Measurements from ENCODE around the gene GRIK1. TPM values are rescaled to one million over a fixed set of nuclear protein-coding genes. Genes with fewer than 3 reads are reported as not detected.

Gene GRIK1
- total RNA-seq, 1 donor: not detected

GRCh38 chr21:29633756-29634155 lies 306.0 kb downstream of the GRIK1 start:
- Histone ChIP-seq H3K4me1 (ENCODE audit: insufficient read depth, low read length) (no peaks in the 10 kb centered on the region), H3K27ac (ENCODE audit: low read depth, low read length) (no peak overlapping the region), H3K36me3 (ENCODE audit: insufficient read depth, low read length) (no peaks in the 10 kb centered on the region), H4K20me1 (ENCODE audit: insufficient read depth, low read length) (no peaks in the 10 kb centered on the region), H3K4me2 (ENCODE audit: insufficient read depth, low read length) (no peak overlapping the region), H3K27me3 (ENCODE audit: insufficient read depth, low read length) (no peaks in the 10 kb centered on the region), H3K79me2 (ENCODE audit: insufficient read depth, low read length) (no peaks in the 10 kb centered on the region), H3K4me3 (ENCODE audit: insufficient read depth, low read length) (no peak overlapping the region), H2AFZ (ENCODE audit: low read length) (no peak overlapping the region), H3K9me3 (ENCODE audit: low read depth, low read length) (no peaks in the 10 kb centered on the region)
- no peak for TF ChIP-seq CTCF (IDR thresholded peaks at IDR 0.05; ENCODE audit: extremely low read depth, low read depth, low read length)
- no peak for DNase-seq (ENCODE audit: insufficient read length, low spot score, missing footprints)

GRCh38 chr21:29630441-29630840 lies 309.4 kb downstream of the GRIK1 start:
- H3K27ac ChIP-seq (ENCODE audit: low read depth, low read length): no peak overlapping the region
- H3K9me3 ChIP-seq (ENCODE audit: low read depth, low read length): no peaks in the 10 kb centered on the region
- no peaks in the 10 kb centered on the region for H3K36me3 ChIP-seq (ENCODE audit: insufficient read depth, low read length)
- no peak for DNase-seq (ENCODE audit: insufficient read length, low spot score, missing footprints)
- TF ChIP-seq CTCF (IDR thresholded peaks at IDR 0.05; ENCODE audit: extremely low read depth, low read depth, low read length): no peak
- no peaks in the 10 kb centered on the region for H4K20me1 ChIP-seq (ENCODE audit: insufficient read depth, low read length)
- H3K4me3 ChIP-seq (ENCODE audit: insufficient read depth, low read length): no peak overlapping the region
- H2AFZ ChIP-seq (ENCODE audit: low read length): no peak overlapping the region
- H3K4me2 ChIP-seq (ENCODE audit: insufficient read depth, low read length): no peak overlapping the region
- H3K79me2 ChIP-seq (ENCODE audit: insufficient read depth, low read length): no peaks in the 10 kb centered on the region
- no peaks in the 10 kb centered on the region for H3K4me1 ChIP-seq (ENCODE audit: insufficient read depth, low read length)
- H3K27me3 ChIP-seq (ENCODE audit: insufficient read depth, low read length): no peaks in the 10 kb centered on the region

GRCh38 chr21:29627905-29628304 lies 311.9 kb downstream of the GRIK1 start:
- H3K27me3 ChIP-seq (ENCODE audit: insufficient read depth, low read length): no peaks in the 10 kb centered on the region
- no peak overlapping the region for H2AFZ ChIP-seq (ENCODE audit: low read length)
- H3K36me3 ChIP-seq (ENCODE audit: insufficient read depth, low read length): no peaks in the 10 kb centered on the region
- H4K20me1 ChIP-seq (ENCODE audit: insufficient read depth, low read length): no peaks in the 10 kb centered on the region
- no peaks in the 10 kb centered on the region for H3K4me1 ChIP-seq (ENCODE audit: insufficient read depth, low read length)
- DNase-seq (ENCODE audit: insufficient read length, low spot score, missing footprints): no peak
- H3K9me3 ChIP-seq (ENCODE audit: low read depth, low read length): no peaks in the 10 kb centered on the region
- H3K4me2 ChIP-seq (ENCODE audit: insufficient read depth, low read length): no peak overlapping the region
- no peak for TF ChIP-seq CTCF (IDR thresholded peaks at IDR 0.05; ENCODE audit: extremely low read depth, low read depth, low read length)
- no peak overlapping the region for H3K27ac ChIP-seq (ENCODE audit: low read depth, low read length)
- H3K79me2 ChIP-seq (ENCODE audit: insufficient read depth, low read length): no peaks in the 10 kb centered on the region
- no peak overlapping the region for H3K4me3 ChIP-seq (ENCODE audit: insufficient read depth, low read length)

GRCh38 chr21:29626801-29627470 lies 312.9 kb downstream of the GRIK1 start:
- Histone ChIP-seq H3K36me3 (ENCODE audit: insufficient read depth, low read length) (no peaks in the 10 kb centered on the region), H3K27me3 (ENCODE audit: insufficient read depth, low read length) (no peaks in the 10 kb centered on the region), H3K4me2 (ENCODE audit: insufficient read depth, low read length) (no peak overlapping the region), H3K27ac (ENCODE audit: low read depth, low read length) (no peak overlapping the region), H2AFZ (ENCODE audit: low read length) (no peak overlapping the region), H3K4me3 (ENCODE audit: insufficient read depth, low read length) (no peak overlapping the region), H3K79me2 (ENCODE audit: insufficient read depth, low read length) (no peaks in the 10 kb centered on the region), H3K4me1 (ENCODE audit: insufficient read depth, low read length) (no peaks in the 10 kb centered on the region), H3K9me3 (ENCODE audit: low read depth, low read length) (no peaks in the 10 kb centered on the region), H4K20me1 (ENCODE audit: insufficient read depth, low read length) (no peaks in the 10 kb centered on the region)
- no peak for DNase-seq (ENCODE audit: insufficient read length, low spot score, missing footprints)
- TF ChIP-seq CTCF (IDR thresholded peaks at IDR 0.05; ENCODE audit: extremely low read depth, low read depth, low read length): no peak
